ENCODE results near the gene ZBTB16. TPM values are rescaled to one million over a fixed set of nuclear protein-coding genes. Genes with fewer than 3 reads are reported as not detected.

The ZBTB16 gene
- total and polyA plus RNA-seq, 4 donors = 21.4 to 224 (median 102) TPM

DNA sequence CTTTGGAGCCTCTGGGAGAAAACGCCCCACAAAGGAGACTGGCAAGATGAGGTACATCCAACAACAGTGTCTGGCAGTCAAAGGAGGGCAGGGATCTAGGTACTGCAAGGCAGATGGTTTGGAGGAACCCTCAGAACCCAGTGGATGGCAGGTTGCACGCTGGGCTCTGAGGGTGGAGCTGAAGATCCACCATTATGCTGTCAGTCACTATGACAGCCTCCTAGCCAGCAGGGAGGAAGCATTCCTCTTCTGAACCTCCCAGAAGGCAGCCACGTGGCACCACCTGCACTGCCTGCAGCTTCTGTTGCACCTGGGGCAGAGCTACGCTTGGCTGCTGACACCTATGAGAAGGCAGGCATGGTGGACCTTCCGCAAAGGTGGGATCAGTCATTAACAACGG, 44.4 kb upstream of the ZBTB16 start:
- no peaks in the 10 kb centered on the region for H3K36me3 ChIP-seq (ENCODE audit: control insufficient read depth in 4 of 4, insufficient read depth in 4 of 4, low read length in 4 of 4)
- no peak overlapping the region for H3K27ac ChIP-seq (ENCODE audit: low read depth in 1 of 2, low read length in 1 of 2)
- TF ChIP-seq, protein P1, sequence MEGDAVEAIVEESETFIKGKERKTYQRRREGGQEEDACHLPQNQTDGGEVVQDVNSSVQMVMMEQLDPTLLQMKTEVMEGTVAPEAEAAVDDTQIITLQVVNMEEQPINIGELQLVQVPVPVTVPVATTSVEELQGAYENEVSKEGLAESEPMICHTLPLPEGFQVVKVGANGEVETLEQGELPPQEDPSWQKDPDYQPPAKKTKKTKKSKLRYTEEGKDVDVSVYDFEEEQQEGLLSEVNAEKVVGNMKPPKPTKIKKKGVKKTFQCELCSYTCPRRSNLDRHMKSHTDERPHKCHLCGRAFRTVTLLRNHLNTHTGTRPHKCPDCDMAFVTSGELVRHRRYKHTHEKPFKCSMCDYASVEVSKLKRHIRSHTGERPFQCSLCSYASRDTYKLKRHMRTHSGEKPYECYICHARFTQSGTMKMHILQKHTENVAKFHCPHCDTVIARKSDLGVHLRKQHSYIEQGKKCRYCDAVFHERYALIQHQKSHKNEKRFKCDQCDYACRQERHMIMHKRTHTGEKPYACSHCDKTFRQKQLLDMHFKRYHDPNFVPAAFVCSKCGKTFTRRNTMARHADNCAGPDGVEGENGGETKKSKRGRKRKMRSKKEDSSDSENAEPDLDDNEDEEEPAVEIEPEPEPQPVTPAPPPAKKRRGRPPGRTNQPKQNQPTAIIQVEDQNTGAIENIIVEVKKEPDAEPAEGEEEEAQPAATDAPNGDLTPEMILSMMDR (IDR thresholded peaks at IDR 0.05; ENCODE audit: control extremely low read depth, extremely low read depth) = no peak
- no peak overlapping the region for H3K9ac ChIP-seq (ENCODE audit: insufficient read depth in 1 of 2, low read length in 2 of 2)
- H3K4me3 ChIP-seq = no peak overlapping the region
- no peaks in the 10 kb centered on the region for H3K27me3 ChIP-seq (ENCODE audit: control insufficient read depth in 3 of 3, insufficient read depth in 3 of 3, low read length in 2 of 3)
- no peak for DNase-seq
- 59 to 64% methylated on average over 6 of the region's 6 CpGs for WGBS, 2 donors
- ATAC-seq (ENCODE audit: insufficient read depth, low FRiP score) = no peak
- H3K9me3 ChIP-seq (ENCODE audit: control insufficient read depth in 4 of 4, insufficient read depth in 3 of 4, low read length in 3 of 4) = no peaks in the 10 kb centered on the region
- no peaks in the 10 kb centered on the region for H3K4me1 ChIP-seq (ENCODE audit: control insufficient read depth in 5 of 5, insufficient read depth in 5 of 5, low read length in 5 of 5)

DNA sequence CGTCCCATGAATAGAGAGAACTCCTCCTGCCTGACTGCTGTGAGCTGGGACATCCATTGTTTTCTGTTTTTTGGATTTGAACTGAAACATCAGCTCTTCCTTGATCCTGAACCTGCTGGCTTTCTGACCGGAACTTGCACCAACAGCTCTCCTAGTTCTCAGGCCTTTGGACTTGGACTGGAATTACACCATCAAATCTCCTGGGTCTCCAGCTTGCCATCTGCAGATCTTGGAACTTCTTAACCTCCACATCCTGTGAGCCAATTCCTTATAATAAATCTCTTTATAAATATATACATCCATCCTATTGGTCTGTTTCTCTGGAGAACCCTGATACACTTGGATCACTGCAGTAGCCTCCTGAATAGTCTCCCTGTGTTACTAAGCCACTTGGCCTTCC, 42.5 kb upstream of the ZBTB16 start:
- WGBS, 2 donors = 96 to 98% methylated on average over 2 of the region's 2 CpGs
- ATAC-seq (ENCODE audit: insufficient read depth, low FRiP score) = no peak

DNA sequence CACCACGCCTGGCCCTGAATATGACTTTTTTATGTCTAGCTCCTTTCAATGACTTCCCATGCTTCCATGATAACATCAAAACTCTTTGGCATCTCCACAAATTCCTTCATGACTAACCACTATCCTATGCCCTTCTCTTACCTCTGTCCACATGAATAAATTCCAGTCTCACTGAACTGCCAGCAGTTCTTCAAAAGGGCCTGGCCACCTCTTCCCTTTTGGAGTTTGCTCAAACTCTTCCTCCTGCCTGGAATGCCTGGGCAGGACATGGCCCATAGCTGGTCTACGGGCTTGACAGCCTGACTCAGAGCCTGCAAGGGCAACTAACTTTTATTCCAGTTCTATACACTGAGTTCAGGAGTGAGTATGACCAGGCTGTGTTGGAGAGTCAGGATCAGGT, 41.8 kb upstream of the ZBTB16 start:
- Histone ChIP-seq H3K9me3 (ENCODE audit: control insufficient read depth in 4 of 4, insufficient read depth in 3 of 4, low read length in 3 of 4) (no peaks in the 10 kb centered on the region), H3K4me3 (no peak overlapping the region), H3K27ac (ENCODE audit: low read depth in 1 of 2, low read length in 1 of 2) (no peak overlapping the region), H3K36me3 (ENCODE audit: control insufficient read depth in 4 of 4, insufficient read depth in 4 of 4, low read length in 4 of 4) (no peaks in the 10 kb centered on the region), H3K4me1 (ENCODE audit: control insufficient read depth in 5 of 5, insufficient read depth in 5 of 5, low read length in 5 of 5) (no peaks in the 10 kb centered on the region), H3K9ac (ENCODE audit: insufficient read depth in 1 of 2, low read length in 2 of 2) (no peak overlapping the region), H3K27me3 (ENCODE audit: control insufficient read depth in 3 of 3, insufficient read depth in 3 of 3, low read length in 2 of 3) (no peaks in the 10 kb centered on the region)
- 47 to 72% methylated on average over 2 of the region's 2 CpGs for WGBS, 2 donors
- DNase-seq = no peak
- TF ChIP-seq, protein P1 (IDR thresholded peaks at IDR 0.05; ENCODE audit: control extremely low read depth, extremely low read depth) = no peak
- ATAC-seq (ENCODE audit: insufficient read depth, low FRiP score) = no peak

More for the DNA sequence above, 42.5 kb upstream of the ZBTB16 start:
- Histone ChIP-seq H3K9me3 (ENCODE audit: control insufficient read depth in 4 of 4, insufficient read depth in 3 of 4, low read length in 3 of 4) (no peaks in the 10 kb centered on the region), H3K36me3 (ENCODE audit: control insufficient read depth in 4 of 4, insufficient read depth in 4 of 4, low read length in 4 of 4) (no peaks in the 10 kb centered on the region), H3K9ac (ENCODE audit: insufficient read depth in 1 of 2, low read length in 2 of 2) (no peak overlapping the region), H3K27me3 (ENCODE audit: control insufficient read depth in 3 of 3, insufficient read depth in 3 of 3, low read length in 2 of 3) (no peaks in the 10 kb centered on the region), H3K4me1 (ENCODE audit: control insufficient read depth in 5 of 5, insufficient read depth in 5 of 5, low read length in 5 of 5) (no peaks in the 10 kb centered on the region), H3K4me3 (no peak overlapping the region), H3K27ac (ENCODE audit: low read depth in 1 of 2, low read length in 1 of 2) (no peak overlapping the region)
- DNase-seq = no peak
- TF ChIP-seq, protein P1 (IDR thresholded peaks at IDR 0.05; ENCODE audit: control extremely low read depth, extremely low read depth) = no peak

DNA sequence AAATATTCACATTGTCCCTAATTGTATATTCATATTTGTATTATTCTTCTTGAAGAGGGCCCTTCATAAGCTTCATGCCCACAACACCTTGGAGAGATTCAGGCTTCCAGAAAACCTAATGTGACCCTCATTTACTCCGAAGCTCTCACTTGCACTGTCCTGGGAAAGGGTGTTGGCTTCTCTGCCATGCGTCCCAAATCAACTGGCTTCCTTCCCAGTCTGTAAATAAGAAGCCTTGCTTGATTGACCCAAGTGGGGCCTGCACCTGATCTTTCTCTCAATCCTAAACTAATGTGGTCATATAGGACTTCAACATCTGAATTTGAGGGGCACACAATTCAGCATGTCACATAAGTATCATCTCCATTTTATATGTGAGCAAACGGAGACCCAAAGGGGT, 40.5 kb upstream of the ZBTB16 start:
- Histone ChIP-seq H3K36me3 (ENCODE audit: control insufficient read depth in 4 of 4, insufficient read depth in 4 of 4, low read length in 4 of 4) (no peaks in the 10 kb centered on the region), H3K4me1 (ENCODE audit: control insufficient read depth in 5 of 5, insufficient read depth in 5 of 5, low read length in 5 of 5) (no peaks in the 10 kb centered on the region), H3K27ac (ENCODE audit: low read depth in 1 of 2, low read length in 1 of 2) (no peak overlapping the region), H3K9me3 (ENCODE audit: control insufficient read depth in 4 of 4, insufficient read depth in 3 of 4, low read length in 3 of 4) (no peaks in the 10 kb centered on the region), H3K9ac (ENCODE audit: insufficient read depth in 1 of 2, low read length in 2 of 2) (no peak overlapping the region), H3K27me3 (ENCODE audit: control insufficient read depth in 3 of 3, insufficient read depth in 3 of 3, low read length in 2 of 3) (no peaks in the 10 kb centered on the region), H3K4me3 (no peak overlapping the region)
- no peak for ATAC-seq (ENCODE audit: insufficient read depth, low FRiP score)
- TF ChIP-seq, protein P1 (IDR thresholded peaks at IDR 0.05; ENCODE audit: control extremely low read depth, extremely low read depth) = no peak
- 74 to 76% methylated on average over 3 of the region's 3 CpGs for WGBS, 2 donors
- no peak for DNase-seq
